ENCODE results near the gene BEGAIN. TPM values are rescaled to one million over a fixed set of nuclear protein-coding genes. Genes with fewer than 3 reads are reported as not detected.

The BEGAIN gene
- polyA plus RNA-seq, 10 donors = 2.3 to 4.1 (median 3.5) TPM

DNA sequence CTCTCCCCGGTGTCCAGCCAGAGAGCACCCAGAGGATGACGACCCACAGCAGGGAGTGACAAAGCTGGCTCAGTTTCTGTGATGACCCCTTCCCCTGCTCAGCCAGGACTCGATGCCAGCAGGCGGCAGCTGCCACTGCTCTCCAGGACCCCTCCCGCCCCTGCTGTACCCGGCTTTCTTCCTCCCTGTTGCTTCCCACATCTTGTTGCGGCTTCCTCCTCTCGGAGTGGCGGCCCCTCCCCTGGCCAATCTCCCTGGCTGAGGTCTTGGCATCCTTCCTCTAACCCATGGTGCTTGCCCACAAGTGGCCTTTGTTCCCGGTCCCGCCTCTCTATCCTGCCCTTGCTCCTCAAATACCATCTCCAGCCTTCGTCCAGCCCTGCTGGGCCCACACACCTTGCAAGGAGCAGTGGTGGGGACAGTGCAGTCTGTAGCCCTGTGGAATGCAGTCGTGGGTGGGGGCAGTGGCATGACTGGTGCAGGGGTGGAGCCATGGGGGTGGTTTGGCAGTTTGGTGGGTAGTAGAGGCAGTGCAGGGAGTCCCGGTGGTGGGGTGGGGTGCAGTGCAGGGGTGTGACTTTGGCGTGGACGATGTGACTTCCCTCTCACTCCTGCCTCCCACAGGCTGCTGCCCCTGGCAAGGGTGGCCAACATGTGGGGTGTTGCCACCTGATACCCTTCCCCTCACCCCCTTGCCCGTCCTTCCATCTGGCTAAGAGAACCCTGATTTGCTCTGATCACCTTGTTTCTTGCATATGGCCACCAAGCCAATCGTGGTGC lies 16.3 kb upstream of the BEGAIN start:
- no peak for DNase-seq

DNA sequence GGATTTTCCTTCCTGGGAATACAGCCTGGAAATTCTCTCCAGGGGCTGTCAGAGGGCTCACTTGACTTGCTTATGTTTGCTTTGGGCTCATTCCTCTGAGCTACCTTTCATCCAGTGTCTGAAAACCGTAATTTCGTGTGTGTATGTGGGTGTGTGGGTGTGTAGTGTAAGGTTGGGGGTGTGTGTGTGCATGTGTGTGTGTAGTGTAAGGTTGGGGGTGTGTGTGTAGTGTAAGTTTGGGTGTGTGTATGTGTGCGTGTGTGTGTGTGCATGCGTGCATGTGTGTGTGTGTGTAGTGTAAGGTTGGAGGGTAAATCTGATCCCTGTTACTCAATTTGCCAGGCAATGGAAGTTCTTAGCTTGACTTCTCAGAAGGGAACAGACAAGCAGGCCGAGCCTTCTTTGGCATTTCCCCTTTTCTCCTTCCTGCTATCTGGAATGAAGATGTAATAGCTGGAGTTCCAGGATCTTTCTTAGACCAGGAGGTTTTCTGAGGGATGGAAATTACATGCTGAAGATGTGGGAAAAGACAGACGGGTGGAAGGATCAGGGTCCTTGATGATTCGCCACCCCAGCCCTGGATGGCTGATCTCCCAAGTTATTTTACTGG lies 15.5 kb upstream of the BEGAIN start:
- no peak for DNase-seq

DNA sequence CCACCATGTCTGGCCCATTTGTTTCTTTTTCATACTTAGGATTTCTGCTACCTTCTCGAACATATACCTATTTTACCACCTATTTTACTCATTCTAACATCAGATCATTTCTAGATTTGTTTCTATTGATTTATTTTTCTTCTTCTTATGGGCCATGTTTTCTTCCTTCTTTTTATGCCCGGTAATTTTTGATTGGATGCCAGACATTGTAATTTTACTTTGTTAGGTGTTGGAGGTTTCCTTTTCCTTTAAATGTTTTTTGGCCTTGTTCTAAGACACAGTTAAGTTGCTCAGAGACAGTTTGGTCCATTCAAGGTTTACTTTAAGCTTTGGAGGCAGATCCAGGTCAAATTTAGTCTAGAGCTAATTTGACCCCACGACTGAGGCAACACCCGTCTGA lies 14.7 kb upstream of the BEGAIN start:
- no peak for DNase-seq

DNA sequence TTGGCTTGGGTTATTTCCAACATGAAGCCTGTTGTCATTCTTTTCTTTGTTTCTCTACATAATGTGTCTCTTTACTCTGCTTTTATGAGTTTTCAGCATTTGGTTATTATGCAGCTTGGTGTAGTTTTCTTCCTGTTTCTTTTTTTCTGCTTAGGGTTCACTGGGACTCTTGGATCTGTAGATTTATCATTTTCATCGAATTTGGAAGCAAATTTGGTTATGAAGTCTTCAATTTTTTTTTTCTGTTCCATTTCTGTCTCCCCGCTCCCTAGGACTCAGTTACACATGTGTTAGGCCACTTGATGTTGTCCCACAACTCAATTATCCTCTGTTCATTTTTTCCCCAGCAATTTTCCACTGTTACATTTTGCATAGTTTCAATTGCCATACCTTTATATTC lies 13.8 kb upstream of the BEGAIN start:
- DNase-seq = no peak

DNA sequence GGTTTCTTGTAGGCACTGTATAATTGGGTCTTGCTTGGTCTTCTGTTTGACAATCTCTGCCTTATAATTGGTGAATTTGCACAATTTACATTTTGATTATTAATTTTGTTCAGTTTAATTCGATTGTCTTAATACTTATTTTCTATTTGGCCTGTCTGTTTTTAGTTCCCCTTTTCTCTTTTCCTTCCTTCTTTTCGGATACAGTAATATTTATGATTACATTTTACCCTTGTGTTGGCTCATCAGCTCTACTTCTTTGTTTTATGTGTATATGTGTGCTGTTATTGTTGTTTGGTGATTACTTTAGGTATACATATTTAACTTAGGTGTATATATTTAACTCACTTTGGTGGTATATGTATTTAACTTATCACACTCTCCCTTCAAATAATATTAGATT lies 12.8 kb upstream of the BEGAIN start:
- DNase-seq = no peak

DNA sequence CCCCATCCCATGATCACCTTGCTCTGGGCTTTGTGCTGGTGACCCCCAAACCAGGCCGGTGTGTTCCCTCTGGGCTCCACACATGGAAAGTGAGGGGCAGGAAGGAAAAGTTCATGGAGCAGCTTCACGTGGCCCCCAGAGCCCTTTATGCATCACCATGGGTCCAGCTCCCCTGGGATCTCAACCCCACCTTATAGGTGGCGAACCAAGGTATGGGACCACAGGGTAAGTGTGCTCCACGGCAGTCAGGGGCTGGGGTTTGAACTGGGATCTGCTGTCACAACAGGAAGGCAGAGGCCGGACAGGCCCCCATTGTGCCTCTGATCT lies 7.4 kb upstream of the BEGAIN start:
- no peak for DNase-seq

DNA sequence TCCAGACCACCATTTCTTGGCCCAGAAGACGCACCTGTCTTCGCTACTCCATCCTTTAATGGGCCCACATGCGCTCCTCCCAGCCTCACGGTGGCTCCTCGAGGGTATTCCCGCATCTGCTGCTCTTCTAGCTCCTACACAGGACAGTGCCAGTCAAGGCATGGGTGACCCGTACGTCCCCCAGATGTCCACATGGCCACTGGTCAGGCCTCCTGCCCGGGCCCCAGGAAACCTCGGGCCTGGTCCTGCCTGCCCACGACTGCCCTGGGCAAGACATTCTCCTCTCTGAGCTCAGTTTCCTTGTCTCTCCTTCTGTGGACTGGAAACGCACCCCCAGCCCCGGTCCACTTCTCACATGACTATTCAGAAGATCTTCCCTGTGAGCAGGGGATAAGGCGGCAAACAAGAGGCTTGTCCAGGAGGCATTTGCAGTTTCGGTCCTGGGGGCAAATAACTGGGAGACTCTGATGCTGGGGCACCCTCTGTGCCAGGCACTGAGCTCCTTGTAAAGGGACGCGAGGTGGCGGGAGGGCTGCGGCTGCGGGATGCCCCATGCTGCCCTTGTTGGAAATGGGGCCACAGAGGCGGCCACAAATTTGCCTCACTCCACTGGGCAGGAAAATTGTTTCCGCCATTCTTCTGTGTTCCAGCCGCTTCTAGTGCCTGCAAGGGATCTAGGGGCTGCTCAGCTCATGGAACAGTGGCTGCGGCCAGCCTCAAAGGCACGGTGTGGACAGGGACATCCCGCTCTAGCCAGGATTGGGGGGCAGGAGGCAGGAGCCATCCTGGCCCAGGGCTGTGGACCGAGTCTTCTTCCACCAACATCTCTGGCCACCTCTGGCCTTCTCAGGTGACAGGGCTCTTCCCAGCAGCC lies 6.8 kb upstream of the BEGAIN start:
- no peak for DNase-seq

DNA sequence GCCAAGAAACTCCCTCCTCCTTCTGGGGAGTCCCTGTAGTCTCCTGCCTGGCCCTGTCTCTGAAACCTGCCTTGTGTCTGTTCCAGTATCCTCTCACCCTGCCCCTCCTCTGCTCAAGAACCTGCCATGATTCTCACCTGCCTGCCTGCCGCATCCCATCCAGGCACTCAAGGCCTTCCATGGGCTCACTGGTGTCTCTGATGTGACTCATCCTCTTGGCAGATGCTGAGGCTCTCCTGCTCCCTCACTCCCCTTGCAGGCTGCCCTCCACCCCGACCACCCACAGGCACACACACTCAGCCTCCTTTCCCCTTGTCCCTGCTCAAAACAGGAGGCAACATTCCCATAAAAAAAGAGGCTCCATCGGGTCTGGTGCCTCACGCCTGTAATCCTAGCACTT lies 5.8 kb upstream of the BEGAIN start:
- no peak for DNase-seq

DNA sequence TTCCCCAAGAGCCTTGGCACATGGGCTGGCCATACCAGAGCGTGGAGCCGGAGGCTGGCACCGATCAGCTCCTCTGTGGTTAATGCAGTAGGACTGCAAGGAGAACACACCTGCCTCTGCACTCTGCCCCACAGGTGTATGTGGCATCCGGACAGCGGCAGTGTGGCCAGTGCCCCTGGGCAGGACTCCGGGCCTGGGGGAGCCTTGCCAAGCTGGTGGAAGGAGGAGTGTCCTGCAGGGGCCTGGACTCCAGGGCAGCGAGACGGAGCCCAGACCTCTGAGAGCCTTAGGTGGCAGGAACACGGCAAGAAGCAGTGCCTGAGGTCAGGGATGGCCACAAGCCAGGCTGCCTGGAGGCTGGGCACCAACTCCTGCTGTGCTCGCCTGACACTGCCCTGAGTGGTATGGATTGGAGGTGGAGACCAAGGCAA lies 5.3 kb upstream of the BEGAIN start:
- DNase-seq = no peak

DNA sequence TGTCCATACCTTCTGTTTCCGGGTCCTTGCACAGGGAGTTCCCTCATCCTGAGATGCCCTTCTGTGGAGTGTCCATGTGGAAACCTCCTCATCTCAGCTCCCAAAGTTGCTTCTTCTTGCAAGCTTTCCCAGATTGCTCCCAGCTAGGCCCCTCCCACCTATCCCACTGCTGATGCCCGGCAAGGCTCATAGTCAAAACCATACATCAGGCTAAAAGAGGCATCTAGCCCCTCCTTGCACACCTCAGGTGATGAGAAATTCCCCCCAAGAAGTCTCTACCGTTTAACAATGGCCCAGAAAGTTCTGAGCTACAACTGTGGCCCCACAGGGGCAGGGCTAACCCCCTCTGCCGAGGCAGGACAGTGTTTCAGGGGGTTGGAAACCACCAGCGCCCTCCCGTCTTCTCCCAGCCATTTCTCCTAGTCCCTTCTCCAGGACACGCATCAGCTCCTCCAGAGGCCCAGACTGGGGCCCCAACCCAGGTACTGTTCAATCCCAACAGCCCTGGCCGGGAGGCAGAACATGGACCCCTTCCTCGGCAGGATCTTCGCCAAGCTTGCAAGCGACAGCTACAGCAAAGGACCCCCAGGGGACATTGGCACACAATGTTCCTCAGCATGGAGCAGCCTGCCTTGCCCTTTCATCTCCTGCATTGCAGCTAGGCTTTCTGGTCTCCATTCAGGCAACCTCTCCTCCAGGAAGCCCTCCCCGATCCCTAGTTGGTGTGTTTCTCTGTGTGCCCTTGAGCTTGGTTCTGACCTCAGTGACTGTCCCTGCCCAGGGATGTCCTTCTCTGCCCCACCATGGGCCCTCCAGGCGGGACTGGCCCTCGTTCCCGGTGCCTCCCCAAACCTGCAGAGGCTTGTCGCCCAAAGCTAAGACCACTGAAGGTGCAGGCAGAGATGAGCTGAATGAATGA lies 4.5 kb upstream of the BEGAIN start:
- DNase-seq = no peak

DNA sequence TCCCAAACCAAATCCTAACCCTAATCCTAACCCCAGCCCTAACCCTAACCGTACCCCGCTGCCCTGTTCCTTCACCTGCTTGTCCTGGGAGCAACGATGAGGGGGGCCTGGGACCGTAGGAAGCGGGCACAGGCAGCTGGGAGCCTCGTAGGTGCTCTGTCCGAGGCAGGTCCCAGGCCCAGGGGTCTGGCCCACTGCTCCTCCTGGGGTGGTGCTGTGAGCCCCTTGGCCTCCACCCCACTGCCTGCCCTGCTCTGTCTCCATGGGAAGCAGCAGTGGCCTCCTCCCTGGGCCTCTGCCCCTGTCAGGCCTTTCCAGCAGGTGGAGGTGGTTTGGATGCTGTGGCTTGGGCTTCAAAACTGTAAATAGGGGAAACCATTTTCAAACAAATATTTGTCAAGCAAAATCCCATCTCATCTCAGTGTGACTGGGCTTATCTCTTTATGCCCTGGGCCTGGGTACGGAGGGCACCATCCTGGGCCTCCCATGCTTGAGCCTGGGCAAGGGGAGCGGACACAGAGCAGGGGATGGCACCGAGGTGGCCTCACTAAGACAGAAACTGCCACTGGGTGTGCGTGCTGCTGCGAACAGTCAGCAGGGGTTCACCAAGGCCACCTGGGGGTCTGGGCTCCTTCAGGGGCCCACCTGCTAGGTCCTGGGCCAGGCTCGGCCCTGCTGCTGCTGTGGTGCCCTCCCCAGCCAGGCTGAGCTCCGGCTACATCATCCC lies 3.7 kb upstream of the BEGAIN start:
- DNase-seq = no peak

DNA sequence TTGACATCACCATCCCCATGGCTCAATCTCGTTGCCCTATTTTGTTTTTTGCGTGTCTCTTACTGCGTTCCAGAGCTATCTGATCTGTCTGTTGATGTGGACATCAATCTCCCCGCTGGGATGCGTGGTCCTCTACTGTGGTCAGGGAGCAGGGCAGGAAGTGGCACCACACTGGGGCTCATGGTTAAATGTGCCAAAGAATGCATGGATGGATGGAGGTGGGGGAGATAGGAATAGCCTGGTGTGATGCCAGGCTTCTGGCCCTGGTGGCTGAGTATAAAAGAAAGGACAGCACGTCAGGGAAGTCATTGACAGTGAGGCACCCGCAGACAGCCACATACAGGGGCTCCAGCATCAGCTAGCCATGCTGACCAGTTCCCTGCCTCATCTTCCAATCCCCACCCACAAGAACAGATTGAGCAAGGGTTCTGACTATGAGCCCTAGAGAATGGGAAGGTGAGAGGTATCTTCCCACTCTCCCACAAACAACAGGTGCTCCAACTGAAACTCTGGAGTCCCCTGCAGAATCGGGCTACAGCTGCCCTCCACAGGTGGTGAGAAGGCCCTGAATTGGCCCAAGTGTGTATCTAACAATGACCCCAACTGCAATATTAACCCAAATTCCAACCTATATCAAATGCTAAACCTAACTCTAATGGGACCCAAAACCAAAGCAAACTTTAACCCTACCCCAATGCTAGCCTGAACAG lies 2.7 kb upstream of the BEGAIN start:
- DNase-seq = no peak

DNA sequence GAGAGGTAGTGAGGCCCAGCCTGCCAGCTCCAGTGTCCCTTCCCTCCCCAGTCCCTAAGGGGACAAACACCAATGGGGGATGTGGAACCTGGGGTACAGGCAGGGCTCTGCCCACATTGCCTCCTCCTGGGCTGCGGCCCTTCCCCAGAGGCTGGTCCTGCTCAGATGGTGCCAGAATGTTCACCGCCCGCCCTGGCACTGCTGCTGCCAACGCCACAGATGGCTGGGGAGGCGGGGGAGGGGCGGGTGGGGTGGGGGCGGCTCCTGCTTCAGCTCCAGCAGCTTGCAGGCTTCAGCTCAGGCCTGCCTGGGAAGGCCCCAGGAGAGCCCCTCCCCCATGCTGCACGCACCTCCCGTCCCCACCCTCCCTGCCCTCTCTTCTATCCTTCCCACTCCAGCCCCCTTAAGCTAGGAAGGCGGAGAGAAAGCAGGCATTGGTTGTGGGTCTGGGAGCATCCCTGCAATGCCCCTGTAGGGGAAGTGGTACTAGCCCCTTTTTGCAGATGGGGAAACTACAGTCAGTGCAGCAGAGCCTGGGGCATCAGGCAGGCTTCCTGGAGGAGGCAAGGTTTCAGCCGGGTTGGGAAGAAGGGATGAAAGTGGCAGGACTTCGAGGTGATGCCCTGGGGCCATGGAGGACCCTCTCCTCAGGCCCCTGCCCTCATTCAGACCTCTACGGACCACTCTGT lies 2.0 kb upstream of the BEGAIN start:
- no peak for DNase-seq

DNA sequence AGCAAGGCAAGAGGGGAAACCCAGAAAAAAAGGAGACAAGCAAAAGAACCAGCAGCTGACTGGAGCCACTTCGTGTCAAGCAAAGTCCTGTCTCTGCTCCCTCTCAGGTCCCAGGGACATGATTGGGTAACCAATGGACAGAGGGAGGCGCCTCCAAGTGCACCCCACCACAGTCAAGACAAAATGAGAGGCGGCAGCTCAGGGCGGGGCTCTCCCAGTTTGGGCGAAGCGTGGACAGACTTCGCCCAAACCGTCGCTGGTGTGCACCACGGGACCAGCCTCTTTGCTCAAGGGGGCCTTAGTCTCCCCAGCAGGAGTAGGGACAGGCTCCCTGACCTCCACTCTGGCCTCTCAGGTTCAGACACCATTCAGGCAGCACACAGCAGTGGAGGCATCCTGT lies 1.5 kb upstream of the BEGAIN start:
- no peak for DNase-seq

DNA sequence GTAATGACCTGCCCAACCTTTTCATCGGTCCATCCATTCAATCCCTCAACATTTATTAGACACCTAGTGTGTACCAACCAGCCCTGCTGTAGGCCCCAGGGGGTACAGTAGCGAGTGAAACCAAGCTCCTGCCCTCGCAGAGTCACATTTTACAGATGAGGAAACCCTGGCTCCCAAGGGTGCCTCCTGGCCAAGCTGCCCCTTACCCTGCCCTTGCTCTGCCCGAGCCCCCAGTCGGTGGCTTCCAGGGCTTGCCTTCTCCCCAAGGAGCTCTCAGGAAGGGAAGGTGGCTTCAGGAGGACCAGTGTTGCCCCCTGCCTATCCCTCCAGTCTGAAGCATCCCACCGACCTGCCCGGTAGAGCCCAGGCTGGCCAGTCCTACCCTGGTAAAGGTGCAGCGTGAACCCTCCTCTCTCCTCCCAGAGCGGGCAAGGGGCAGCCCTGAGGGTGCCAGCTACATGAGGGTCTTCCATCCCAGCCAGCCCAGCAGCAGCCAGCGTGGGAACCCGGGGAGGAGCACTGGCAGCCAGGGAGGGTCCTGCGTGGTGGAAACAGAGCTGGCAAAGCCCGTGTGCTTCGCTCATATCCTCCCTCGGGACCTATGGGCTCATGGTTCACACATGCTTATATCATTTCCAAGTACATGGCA lies 670 bp upstream of the BEGAIN start:
- DNase-seq = peak in 1 of 3 donors; percentile 37

DNA sequence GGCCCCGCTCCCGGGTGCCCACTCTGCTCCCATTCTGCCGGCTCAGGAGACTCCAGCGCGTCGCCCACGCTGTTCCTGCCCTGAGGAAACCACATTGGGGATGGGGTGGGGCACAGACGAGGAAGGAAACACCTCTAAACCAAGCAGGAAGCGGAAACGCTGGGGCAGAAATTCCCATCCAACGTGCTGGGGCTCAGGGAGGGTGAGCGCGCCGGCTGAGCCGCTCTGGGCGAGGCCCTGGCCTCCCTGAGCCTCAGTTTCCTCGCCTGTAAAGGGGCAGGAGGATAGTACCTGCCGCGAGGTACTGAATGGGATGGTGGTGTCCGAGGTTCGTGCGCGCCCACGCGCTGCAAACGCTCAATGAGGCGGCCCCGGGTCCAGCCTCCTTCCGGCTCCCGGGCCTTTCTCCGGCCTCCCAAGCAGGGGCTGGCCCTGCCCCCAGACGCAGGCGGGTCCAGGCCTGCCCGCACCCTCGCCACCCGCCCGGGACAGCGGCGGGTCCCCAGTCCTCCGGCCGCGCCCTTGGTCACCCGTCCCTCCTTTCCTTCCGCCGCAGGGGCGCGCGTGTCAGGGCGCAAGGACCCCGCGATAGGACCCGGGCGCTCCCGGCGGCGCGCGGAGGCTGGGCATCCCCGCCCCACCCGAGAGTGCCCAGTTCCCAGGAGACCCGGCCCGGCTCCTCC lies 673 bp downstream of the BEGAIN start:
- peak in 1 of 3 donors; percentile 69 for DNase-seq

DNA sequence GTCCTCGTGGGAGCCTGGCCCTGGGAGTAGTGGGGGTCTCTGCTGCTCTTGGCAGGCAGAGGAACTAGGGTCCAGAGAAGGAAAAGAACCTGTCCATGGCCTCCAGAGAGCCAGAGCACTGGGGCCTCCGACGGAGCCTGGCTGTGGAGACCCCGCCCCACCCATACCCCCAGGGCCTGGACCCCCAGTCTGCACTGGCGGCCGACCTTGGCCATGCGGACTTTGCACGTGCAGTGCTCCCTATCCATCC lies 1.1 kb downstream of the BEGAIN start:
- DNase-seq = no peak

DNA sequence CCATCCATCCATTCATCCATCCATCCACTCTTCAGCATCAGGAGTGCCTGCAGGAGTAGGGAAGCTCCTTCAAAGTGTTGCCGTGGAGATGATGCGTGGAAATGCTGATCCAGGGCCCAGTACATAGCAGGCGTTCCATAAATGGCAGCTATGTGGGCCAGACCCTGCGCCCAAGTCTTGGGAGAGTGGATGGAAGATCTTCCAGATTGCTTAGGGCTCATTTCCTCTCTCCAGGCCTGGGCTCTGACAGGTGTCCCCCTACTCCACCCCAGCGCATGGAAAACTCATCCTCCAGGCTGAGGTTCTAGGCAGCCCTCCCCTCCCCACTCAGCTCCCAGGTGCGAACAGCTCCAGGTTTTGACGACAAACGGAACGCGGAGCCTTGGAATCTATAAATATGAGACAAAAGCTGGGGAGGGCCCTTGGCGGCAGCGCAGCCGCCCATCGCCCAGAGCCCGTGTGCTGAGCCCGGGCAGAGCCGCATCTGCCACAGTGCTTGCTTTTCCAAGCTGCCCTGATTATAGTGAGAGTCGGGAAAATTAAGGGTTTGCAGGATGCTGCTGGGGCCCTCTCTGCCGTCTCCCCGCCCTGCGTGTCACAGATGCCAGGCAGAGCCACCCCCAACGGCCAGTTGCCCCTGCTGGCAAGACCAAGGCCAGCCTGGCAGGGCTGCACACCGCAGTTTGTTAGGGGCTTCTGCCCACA lies 1.6 kb downstream of the BEGAIN start:
- no peak for DNase-seq

Measured in muscle of back (tissue), 11 donors.